ENCODE results near the gene R3HDM4. TPM values are rescaled to one million over a fixed set of nuclear protein-coding genes. Genes with fewer than 3 reads are reported as not detected.

Gene R3HDM4
- total RNA-seq, 1 donor from 2014 or later = 57.9 TPM

DNA sequence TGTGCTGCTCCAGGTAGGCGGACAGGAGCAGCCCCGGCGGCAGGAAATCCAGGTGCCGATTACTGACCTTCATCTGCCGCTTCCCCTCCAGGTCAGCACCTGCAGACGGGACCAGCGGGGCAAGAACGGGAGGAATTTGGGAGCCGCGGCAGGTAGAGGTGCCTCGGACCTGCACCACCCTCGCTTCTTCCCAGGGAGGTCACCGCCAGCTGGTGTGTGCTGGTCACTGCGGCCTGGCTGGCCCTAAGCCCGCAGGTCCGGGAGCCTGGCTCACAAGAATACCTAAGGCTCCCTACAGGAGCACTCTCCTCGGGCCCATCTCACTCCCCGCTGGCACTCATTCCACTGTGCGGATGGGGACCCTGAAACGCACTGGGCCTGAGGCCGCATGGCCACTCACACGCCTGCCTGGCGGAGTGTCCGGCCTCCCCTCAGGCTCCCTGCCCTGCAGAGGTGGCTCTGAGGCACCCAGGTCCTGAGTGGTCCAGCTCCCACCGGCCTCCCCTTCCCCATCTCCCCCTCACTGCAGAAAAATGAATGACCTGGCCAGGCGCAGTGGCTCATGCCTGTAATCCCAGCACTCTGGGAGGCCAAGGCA is 15.5 kb downstream of the R3HDM4 start:
- H2AFZ ChIP-seq (ENCODE audit: low read depth, low read length) = no peak overlapping the region
- FAIRE-seq (no peak), DNase-seq (ENCODE audit: low read depth) (no peak)
- H3K9ac ChIP-seq (ENCODE audit: low read length) = no peak overlapping the region
- no peak overlapping the region for H3K27ac Mint-ChIP-seq (ENCODE audit: unreplicated experiment)
- peaks cover 33% of the 10 kb centered on the region for H4K20me1 ChIP-seq (ENCODE audit: insufficient read depth, low read length)
- H3K4me1 ChIP-seq (ENCODE audit: insufficient read depth, low read length) = no peaks in the 10 kb centered on the region
- H3K27me3 ChIP-seq (ENCODE audit: insufficient read depth, low read length) = no peaks in the 10 kb centered on the region
- no peaks in the 10 kb centered on the region for H3K9me3 ChIP-seq (ENCODE audit: insufficient read depth, low read depth, low read length)
- H3K79me2 ChIP-seq (ENCODE audit: insufficient read depth, low read length) = peaks cover 5% of the 10 kb centered on the region
- H3K9me3 Mint-ChIP-seq (ENCODE audit: unreplicated experiment) = no peaks in the 10 kb centered on the region
- TF ChIP-seq, protein P1, sequence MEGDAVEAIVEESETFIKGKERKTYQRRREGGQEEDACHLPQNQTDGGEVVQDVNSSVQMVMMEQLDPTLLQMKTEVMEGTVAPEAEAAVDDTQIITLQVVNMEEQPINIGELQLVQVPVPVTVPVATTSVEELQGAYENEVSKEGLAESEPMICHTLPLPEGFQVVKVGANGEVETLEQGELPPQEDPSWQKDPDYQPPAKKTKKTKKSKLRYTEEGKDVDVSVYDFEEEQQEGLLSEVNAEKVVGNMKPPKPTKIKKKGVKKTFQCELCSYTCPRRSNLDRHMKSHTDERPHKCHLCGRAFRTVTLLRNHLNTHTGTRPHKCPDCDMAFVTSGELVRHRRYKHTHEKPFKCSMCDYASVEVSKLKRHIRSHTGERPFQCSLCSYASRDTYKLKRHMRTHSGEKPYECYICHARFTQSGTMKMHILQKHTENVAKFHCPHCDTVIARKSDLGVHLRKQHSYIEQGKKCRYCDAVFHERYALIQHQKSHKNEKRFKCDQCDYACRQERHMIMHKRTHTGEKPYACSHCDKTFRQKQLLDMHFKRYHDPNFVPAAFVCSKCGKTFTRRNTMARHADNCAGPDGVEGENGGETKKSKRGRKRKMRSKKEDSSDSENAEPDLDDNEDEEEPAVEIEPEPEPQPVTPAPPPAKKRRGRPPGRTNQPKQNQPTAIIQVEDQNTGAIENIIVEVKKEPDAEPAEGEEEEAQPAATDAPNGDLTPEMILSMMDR (IDR thresholded peaks at IDR 0.05; ENCODE audit: insufficient read depth, low read depth, low read length) = no peak
- no peak for TF ChIP-seq EZH2 (IDR thresholded peaks at IDR 0.05; ENCODE audit: insufficient read depth, low read length)
- no peaks in the 10 kb centered on the region for H3K27me3 Mint-ChIP-seq (ENCODE audit: low read depth, unreplicated experiment)
- H3K36me3 Mint-ChIP-seq (ENCODE audit: low read depth, unreplicated experiment) = peaks cover 10% of the 10 kb centered on the region
- H3K4me1 Mint-ChIP-seq (ENCODE audit: low read depth, unreplicated experiment) = no peaks in the 10 kb centered on the region
- peaks cover under 1% of the 10 kb centered on the region for H3K36me3 ChIP-seq (ENCODE audit: insufficient read depth, low read length)
- H3K4me3 Mint-ChIP-seq (ENCODE audit: unreplicated experiment) = no peak overlapping the region
- H3K4me3 ChIP-seq (ENCODE audit: insufficient read depth, low read depth, low read length) = no peak overlapping the region
- no peak overlapping the region for H3K27ac ChIP-seq (ENCODE audit: low read depth, low read length)
- H3K4me2 ChIP-seq (ENCODE audit: low read length) = no peak overlapping the region

- Histone ChIP-seq H3K27me3 (ENCODE audit: insufficient read depth, low read length) (no peaks in the 10 kb centered on the region), H3K36me3 (ENCODE audit: insufficient read depth, low read length) (no peaks in the 10 kb centered on the region)
- DNase-seq (ENCODE audit: low read depth) = no peak
These were observed 16.0 kb downstream of the R3HDM4 start for GRCh38 chr19:896999-897398.

DNA sequence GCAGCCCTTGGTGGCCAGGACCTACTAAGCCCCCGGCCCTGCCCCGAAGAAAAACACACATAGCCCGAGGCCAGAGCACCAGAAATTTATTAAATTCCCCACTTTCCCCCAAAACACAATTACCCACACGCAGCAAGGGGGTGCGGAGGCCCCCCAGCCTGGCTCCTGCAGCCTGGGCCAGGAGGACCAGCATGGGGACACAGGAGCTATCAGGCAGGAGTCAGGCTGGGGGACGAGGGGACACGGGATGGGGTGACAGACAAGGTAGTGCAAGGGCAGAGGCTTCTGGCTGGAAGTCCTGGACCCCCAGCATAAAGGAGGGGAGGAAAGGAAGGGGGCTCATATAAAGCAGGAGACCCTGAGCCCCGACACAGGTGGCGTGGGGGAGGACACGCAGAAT is 16.6 kb downstream of the R3HDM4 start:
- Histone ChIP-seq H3K9me3 (ENCODE audit: insufficient read depth, low read depth, low read length) (no peaks in the 10 kb centered on the region), H3K36me3 (ENCODE audit: insufficient read depth, low read length) (no peaks in the 10 kb centered on the region), H3K27ac (ENCODE audit: low read depth, low read length) (no peak overlapping the region), H3K27me3 (ENCODE audit: insufficient read depth, low read length) (no peaks in the 10 kb centered on the region), H2AFZ (ENCODE audit: low read depth, low read length) (no peak overlapping the region), H3K4me3 (ENCODE audit: insufficient read depth, low read depth, low read length) (no peak overlapping the region), H3K9ac (ENCODE audit: low read length) (no peak overlapping the region), H3K4me1 (ENCODE audit: insufficient read depth, low read length) (no peaks in the 10 kb centered on the region), H3K79me2 (ENCODE audit: insufficient read depth, low read length) (peaks cover 8% of the 10 kb centered on the region), H3K4me2 (ENCODE audit: low read length) (no peak overlapping the region), H4K20me1 (ENCODE audit: insufficient read depth, low read length) (peaks cover 23% of the 10 kb centered on the region)
- no peak for FAIRE-seq
- no peaks in the 10 kb centered on the region for H3K4me1 Mint-ChIP-seq (ENCODE audit: low read depth, unreplicated experiment)
- H3K36me3 Mint-ChIP-seq (ENCODE audit: low read depth, unreplicated experiment) = peaks cover 10% of the 10 kb centered on the region
- no peaks in the 10 kb centered on the region for H3K9me3 Mint-ChIP-seq (ENCODE audit: unreplicated experiment)
- H3K4me3 Mint-ChIP-seq (ENCODE audit: unreplicated experiment) = no peak overlapping the region
- no peak for DNase-seq (ENCODE audit: low read depth)
- no peak for TF ChIP-seq EZH2 (IDR thresholded peaks at IDR 0.05; ENCODE audit: insufficient read depth, low read length)
- TF ChIP-seq, protein P1 (IDR thresholded peaks at IDR 0.05; ENCODE audit: insufficient read depth, low read depth, low read length) = no peak
- H3K27me3 Mint-ChIP-seq (ENCODE audit: low read depth, unreplicated experiment) = no peaks in the 10 kb centered on the region
- no peak overlapping the region for H3K27ac Mint-ChIP-seq (ENCODE audit: unreplicated experiment)

More at GRCh38 chr19:896999-897398, 16.0 kb downstream of the R3HDM4 start:
- H3K4me2 ChIP-seq (ENCODE audit: low read length) = no peak overlapping the region
- no peaks in the 10 kb centered on the region for H3K4me1 ChIP-seq (ENCODE audit: insufficient read depth, low read length)
- FAIRE-seq = no peak
- Mint-ChIP-seq H3K27me3 (ENCODE audit: low read depth, unreplicated experiment) (no peaks in the 10 kb centered on the region), H3K4me3 (ENCODE audit: unreplicated experiment) (no peak overlapping the region), H3K27ac (ENCODE audit: unreplicated experiment) (no peak overlapping the region), H3K9me3 (ENCODE audit: unreplicated experiment) (no peaks in the 10 kb centered on the region), H3K4me1 (ENCODE audit: low read depth, unreplicated experiment) (no peaks in the 10 kb centered on the region), H3K36me3 (ENCODE audit: low read depth, unreplicated experiment) (peaks cover 10% of the 10 kb centered on the region)
- peaks cover 8% of the 10 kb centered on the region for H3K79me2 ChIP-seq (ENCODE audit: insufficient read depth, low read length)
- H3K27ac ChIP-seq (ENCODE audit: low read depth, low read length) = no peak overlapping the region
- H4K20me1 ChIP-seq (ENCODE audit: insufficient read depth, low read length) = peaks cover 28% of the 10 kb centered on the region
- H3K9me3 ChIP-seq (ENCODE audit: insufficient read depth, low read depth, low read length) = no peaks in the 10 kb centered on the region
- no peak for TF ChIP-seq EZH2 (IDR thresholded peaks at IDR 0.05; ENCODE audit: insufficient read depth, low read length)
- TF ChIP-seq, protein P1 (IDR thresholded peaks at IDR 0.05; ENCODE audit: insufficient read depth, low read depth, low read length) = no peak
- H2AFZ ChIP-seq (ENCODE audit: low read depth, low read length) = no peak overlapping the region
- no peak overlapping the region for H3K4me3 ChIP-seq (ENCODE audit: insufficient read depth, low read depth, low read length)
- H3K9ac ChIP-seq (ENCODE audit: low read length) = no peak overlapping the region
